Fibroblast of upper back skin (primary cell): Measurements from ENCODE around the gene PRICKLE2.
A peak's percentile ranks its signal among the peaks of the same experiment; 100 is the strongest.

Experiments used
- DNase-seq: peaks from one replicate; pipeline ENCODE4 v3.0.0-alpha.2; 2013

PRICKLE2 gene

GRCh38 chr3:64224826-64225610, at the start of gene PRICKLE2:
Gene PRICKLE2 (minus strand): TSS chr3:64225466. CDS start chr3:64198927, 26,539 bp downstream.
- peak; percentile 83 for DNase-seq

GRCh38 chr3:64272842-64273241, 47.6 kb upstream of the PRICKLE2 start:
- no peak for DNase-seq

- no peak for DNase-seq
Measured at GRCh38 chr3:64272271-64272670, 47.0 kb upstream of the PRICKLE2 start.

DNA sequence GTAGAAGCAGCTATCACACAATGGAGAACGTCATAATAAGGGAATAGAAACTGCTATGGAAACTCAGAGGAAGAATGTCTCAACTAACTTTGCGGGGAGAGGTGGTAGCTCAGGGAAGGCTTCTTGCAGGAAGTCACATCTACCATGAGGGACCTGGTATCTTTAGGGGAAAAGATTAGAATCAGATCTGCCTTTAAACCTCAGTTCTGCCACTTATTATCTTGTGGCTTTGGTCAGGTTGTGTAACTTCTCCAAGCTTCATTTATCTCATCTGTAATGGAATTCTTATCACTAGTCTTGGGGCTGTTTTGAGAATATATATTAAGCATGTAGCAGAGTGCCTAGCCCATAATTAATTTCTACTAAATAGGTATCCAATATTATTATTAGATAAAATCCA, 46.4 kb upstream of the PRICKLE2 start:
- DNase-seq, result no peak

- no peak for DNase-seq
Measured at GRCh38 chr3:64270866-64271260, 45.6 kb upstream of the PRICKLE2 start.

GRCh38 chr3:64270142-64270865, 45.0 kb upstream of the PRICKLE2 start:
- DNase-seq, result no peak

GRCh38 chr3:64268926-64269325, 43.7 kb upstream of the PRICKLE2 start:
- no peak for DNase-seq

DNA sequence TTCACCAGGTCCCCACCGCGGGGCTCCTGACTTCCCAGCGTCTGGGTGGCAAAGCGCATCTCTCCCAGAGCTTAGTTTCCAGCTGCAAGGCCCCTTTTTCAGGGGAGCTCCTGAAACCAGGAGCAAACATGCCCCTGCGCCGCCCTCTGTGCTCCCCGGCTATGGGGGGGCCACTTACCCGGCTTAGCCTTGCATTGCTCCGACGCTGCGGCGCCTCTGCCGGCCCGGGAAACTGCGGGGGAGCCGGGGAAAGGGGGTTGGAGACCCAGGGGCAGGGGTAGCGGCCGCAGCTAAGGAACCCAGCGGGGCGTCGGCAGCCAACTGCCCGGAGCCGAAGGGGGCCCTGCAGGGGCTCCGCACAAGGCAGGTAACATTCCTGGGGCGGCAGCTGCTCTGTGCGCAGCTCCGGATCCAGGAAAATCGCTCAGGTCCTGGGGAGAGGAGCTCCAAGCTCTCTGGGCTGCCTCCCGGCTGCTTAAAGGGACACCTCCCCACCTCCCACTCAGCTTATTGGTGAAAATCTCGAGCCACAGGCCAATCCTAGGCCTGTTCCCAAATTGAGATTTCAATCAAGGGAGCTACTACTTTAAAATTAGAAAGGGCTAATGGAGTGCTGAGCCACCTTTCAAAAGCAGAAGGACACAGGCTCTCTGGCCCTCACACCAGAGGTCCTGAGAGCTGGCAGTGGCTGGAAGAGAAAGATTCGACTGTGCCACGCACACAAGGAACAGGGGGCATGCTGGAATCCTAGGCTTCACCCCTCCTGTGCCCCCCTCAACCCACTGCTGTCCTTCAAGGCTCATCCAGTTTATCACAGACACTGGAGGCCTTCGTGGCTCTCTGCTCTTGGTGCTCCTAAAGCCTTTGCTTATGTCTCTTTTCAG, 42.7 kb upstream of the PRICKLE2 start:
- peak; percentile 78 for DNase-seq

DNA sequence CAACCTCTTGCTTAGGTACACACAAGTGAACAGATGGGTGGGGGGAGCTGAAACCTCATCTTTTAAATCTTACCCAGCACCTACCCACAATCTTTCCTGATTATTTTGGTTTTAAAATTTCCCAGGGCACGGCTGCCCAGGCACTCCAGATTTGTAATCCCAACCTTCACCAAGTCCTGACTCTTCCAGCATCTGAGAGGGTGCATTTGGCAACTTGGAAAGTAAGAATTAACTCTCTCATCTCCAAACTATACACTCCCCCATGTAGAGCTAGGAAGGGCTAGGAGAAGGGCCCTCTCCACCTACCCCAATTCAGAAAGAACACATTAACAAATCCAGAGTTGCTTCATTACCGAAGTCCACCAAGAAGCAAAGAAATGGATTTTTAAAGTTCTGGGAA, 41.7 kb upstream of the PRICKLE2 start:
- no peak for DNase-seq

DNA sequence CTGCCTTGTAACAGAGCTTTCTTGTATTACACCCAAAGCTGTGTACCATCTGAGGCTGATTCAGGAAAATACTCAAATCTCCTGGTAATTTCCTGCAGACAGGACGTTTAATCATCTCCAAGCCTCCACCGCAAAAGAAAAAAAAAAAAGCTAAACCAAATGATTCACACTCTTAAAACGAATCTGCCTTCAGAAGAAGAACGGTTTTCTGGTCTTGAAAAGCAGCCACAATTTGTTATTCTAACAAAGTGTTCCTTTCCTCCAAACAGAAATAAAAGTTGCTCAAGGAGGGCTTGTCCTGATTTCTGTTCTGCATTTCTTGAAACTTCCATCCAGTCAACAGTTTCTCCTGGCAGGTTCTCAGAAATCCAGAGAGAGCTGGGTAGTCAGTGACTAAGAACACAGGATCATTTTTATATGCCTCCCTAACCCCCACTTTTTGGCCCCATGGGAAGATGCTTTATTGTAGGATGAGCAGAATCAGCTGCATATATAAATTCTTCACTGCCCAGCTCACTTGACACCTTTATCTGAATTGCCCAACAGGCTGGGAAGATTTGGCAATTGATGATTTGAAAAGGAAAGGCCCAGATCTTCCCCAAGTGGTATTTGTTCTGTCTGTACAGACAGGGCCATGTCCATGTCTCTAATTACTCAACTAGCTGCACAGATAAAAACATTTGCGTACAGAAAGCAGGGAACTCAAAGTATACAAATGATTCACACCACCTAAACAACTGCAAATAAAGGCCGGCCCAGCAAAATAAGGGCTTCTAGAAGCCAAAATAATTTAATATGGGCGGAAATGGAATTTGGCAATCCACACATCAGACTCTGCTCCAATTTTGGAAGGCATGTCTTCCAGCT, 41.0 kb upstream of the PRICKLE2 start:
- DNase-seq, result peak; percentile 99

DNA sequence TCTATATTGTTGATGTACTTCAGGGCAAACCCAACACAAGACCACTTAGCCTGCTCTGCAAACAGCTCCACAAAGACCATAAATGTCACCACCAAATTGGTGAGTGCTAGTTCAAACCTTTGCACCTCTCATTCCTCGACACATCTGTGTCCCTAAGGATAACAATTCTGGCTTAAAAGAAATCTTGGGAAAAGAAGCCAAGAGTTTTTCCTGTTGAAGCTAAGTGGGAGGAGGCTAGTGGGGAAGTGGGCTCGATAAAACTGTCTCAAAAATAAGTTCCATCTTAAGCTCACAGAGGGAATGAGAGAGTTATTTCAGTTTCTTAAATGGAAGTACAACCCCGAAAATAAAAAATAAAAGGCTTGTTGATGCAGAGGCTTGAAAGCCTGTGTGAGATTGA, 40.4 kb upstream of the PRICKLE2 start:
- DNase-seq, result no peak

- DNase-seq, result peak; percentile 59
Measured at GRCh38 chr3:64264501-64265109, 39.3 kb upstream of the PRICKLE2 start.

DNA sequence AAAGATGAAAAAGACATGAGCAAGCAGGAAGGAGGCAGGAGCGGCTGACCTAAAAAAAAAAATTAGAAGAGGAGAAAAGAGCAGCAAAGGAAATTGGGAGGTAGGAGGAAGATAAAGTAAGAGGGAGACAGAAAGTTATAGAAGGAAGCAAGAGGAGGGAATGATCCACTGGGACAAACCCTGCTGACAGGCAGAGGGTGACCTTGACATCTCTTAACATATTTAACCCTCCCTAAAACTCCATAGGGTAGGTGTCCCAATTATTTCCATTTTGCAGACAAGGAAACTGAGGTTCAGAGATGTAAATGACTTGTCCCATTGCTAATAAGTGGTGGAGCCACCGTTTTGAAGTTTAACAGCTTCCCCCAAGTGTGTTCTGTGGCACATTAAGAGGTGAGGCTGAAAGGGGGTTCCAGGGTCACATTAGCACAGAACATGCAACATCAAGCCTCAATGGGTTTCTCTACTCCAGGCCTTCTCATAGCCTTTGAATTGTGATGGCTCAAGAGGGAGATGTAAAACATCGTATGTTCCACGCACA, 37.4 kb upstream of the PRICKLE2 start:
- DNase-seq, result no peak

GRCh38 chr3:64260431-64260830, 35.2 kb upstream of the PRICKLE2 start:
- DNase-seq, result no peak

DNA sequence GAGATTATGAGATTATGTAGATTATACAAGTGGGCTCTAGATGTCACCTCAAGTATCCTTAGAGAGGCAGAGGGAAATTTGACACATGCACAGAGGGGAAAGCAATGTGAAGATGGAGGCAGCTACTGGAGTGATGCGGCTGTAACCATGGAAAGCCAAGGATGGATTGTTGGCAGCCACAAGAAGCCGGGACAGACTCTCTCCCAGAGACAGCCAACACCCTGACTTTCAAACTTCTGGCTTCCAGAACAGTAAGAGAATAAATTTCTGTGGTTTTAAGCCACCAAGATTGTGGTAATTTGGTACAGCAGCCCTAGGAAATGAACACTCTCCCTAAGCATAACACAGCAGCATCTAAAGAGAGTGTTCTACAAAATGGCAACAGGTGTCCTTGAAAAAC, 34.4 kb upstream of the PRICKLE2 start:
- DNase-seq, result peak; percentile 77

- DNase-seq, result no peak
Measured at GRCh38 chr3:64257100-64257755, 32.0 kb upstream of the PRICKLE2 start.

DNA sequence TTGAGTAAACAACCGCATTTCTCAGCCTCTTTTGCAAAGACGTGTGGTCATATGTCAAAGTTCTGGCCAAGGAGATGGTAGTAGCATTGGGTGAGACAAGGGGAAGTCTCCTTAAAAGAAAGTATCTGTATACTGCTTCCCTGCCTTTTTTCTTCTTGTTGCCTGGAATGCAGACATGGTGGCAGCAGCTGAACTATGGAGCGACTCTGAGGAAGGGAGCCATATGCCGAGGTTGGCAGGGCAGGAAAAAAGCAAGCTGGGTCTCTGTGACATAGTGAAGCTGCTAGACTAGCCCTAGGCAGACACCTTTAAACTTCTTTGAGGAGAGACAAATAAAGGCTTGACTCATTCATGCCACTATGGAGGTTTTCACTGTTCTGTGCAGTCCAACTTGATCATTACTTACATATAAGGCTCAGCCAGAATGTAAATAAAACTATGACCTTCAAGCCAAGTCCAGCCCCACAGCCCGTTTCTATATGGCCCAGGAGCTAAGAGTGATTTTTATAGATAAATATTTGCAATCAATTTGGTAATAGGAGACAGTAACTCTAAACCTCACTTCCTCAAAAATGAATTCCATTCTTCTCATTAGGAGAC, 30.6 kb upstream of the PRICKLE2 start:
- no peak for DNase-seq

GRCh38 chr3:64254443-64254842, 29.2 kb upstream of the PRICKLE2 start:
- no peak for DNase-seq

- no peak for DNase-seq
Measured at GRCh38 chr3:64253689-64254088, 28.4 kb upstream of the PRICKLE2 start.

- no peak for DNase-seq
Measured at GRCh38 chr3:64251019-64251418, 25.8 kb upstream of the PRICKLE2 start.
